ENCODE measurements around the gene ICA1L. TPM values are rescaled to one million over a fixed set of nuclear protein-coding genes. Genes with fewer than 3 reads are reported as not detected.

The ICA1L gene
- total RNA-seq, 1 experiment from 2014 or later, result 6.4 TPM

GRCh38 chr2:202841090-202841867 lies 30.3 kb downstream of the ICA1L start:
- no peak for TF ChIP-seq SIN3A (IDR thresholded peaks at IDR 0.05; ENCODE audit: borderline replicate concordance, insufficient read depth, low read depth, low read length)
- TF ChIP-seq, protein P1, sequence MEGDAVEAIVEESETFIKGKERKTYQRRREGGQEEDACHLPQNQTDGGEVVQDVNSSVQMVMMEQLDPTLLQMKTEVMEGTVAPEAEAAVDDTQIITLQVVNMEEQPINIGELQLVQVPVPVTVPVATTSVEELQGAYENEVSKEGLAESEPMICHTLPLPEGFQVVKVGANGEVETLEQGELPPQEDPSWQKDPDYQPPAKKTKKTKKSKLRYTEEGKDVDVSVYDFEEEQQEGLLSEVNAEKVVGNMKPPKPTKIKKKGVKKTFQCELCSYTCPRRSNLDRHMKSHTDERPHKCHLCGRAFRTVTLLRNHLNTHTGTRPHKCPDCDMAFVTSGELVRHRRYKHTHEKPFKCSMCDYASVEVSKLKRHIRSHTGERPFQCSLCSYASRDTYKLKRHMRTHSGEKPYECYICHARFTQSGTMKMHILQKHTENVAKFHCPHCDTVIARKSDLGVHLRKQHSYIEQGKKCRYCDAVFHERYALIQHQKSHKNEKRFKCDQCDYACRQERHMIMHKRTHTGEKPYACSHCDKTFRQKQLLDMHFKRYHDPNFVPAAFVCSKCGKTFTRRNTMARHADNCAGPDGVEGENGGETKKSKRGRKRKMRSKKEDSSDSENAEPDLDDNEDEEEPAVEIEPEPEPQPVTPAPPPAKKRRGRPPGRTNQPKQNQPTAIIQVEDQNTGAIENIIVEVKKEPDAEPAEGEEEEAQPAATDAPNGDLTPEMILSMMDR (IDR thresholded peaks at IDR 0.05), result no peak
- no peak for TF ChIP-seq POLR2AphosphoS5 (IDR thresholded peaks at IDR 0.05; ENCODE audit: low read depth, low read length)

DNA sequence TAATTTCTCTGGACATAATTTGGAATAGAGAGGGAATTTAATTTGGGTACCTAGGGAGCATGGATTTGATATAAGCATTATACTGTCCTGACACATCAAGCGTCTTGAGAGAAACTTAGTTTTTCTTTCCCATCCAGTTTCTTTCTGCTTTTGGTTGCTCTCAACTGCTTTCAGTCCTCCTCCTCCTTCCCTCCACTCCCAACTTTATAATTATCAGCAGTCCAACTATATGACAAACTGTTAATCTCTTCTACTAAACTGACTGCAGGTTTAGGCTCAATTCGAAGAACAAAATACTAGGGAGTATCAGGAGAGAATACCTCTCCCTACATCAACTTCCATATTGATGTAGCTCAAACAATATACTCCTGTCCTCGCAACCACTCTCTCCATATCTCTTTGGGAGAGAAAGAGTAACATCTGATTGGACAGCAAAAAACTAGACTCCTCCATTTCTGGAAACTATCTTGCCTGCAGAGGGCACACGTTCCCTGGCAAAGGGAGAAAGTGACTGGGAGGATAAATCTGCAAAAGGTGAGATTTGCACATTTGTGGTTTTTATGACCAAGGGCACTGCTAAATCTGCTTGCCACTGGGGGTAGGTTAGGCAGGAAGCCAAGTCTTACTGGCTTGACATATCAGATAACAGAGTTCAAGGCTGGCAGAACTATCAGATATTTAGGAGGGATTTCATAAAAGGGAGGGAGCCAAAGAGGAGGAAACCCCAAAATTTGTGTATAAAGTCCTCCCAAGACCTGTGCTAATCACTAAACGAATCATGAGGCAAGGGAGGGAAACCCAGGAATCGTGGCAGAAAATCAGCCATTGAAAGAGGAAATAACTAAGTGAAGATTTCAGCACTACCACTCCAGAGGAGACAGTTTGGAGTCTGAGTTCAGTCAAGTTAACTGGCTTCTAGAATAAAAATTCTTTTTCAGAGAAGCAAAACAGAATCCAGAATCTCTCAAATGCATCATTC lies 40.0 kb downstream of the ICA1L start:
- H3K4me1 ChIP-seq (ENCODE audit: control insufficient read depth, insufficient read depth, low read length), result no peaks in the 10 kb centered on the region; the same call in 1 of the 2 replicates
- in situ Hi-C loops (cut with HindIII; ENCODE audit: low pct_unique_long_range_greater_than_20kb, low sequenced_read_pairs), result no loop called here
- DNase-seq (ENCODE audit: low read depth, low spot score) (peak; percentile 43), ATAC-seq (peak; percentile 93)
- H3K36me3 ChIP-seq (ENCODE audit: control insufficient read depth, insufficient read depth, low read length), result no peaks in the 10 kb centered on the region
- H3K27me3 ChIP-seq (ENCODE audit: control insufficient read depth, insufficient read depth, low read length), result no peaks in the 10 kb centered on the region
- POLR2A ChIA-PET, result interaction anchor here (0.5 kb wide), 1 partner anchor 280 kb away, joined by 3 read pairs; no protein-coding TSS in a partner anchor
- no TSS peak for BruUV-seq (replicated peaks)
- CTCF ChIA-PET, result interaction anchor here (1.1 kb wide), 1 partner anchor 257 kb away, joined by 10 read pairs; no protein-coding TSS in a partner anchor
- no peak overlapping the region for H3K27ac ChIP-seq (ENCODE audit: low read length)
- H3K4me3 ChIP-seq (ENCODE audit: low read depth in 2 of 2, low read length in 2 of 2), result no peak overlapping the region
- H3K9me3 ChIP-seq (ENCODE audit: control insufficient read depth, insufficient read depth, low read depth, low read length), result no peaks in the 10 kb centered on the region
- TF ChIP-seq, protein P1 (IDR thresholded peaks at IDR 0.05), result peak; percentile 81
- no peak for TF ChIP-seq POLR2AphosphoS5 (IDR thresholded peaks at IDR 0.05; ENCODE audit: low read depth, low read length)
- intact Hi-C loops (cut with micrococcal nuclease; ENCODE audit: unreplicated experiment), result no loop called here

More at GRCh38 chr2:202841090-202841867, 30.3 kb downstream of the ICA1L start:
- intact Hi-C loops (cut with micrococcal nuclease; ENCODE audit: unreplicated experiment) (no loop called here), in situ Hi-C loops (cut with HindIII; ENCODE audit: low pct_unique_long_range_greater_than_20kb, low sequenced_read_pairs) (no loop called here)
- no peaks in the 10 kb centered on the region for H3K27me3 ChIP-seq (ENCODE audit: control insufficient read depth, insufficient read depth, low read length)
- no TSS peak for BruUV-seq (replicated peaks)
- no peaks in the 10 kb centered on the region for H3K4me1 ChIP-seq (ENCODE audit: control insufficient read depth, insufficient read depth, low read length)
- POLR2A ChIA-PET, result no interaction called here
- CTCF ChIA-PET, result no interaction called here
- H3K9me3 ChIP-seq (ENCODE audit: control insufficient read depth, insufficient read depth, low read depth, low read length), result no peaks in the 10 kb centered on the region; the same call in 1 of the 2 replicates
- no peaks in the 10 kb centered on the region for H3K36me3 ChIP-seq (ENCODE audit: control insufficient read depth, insufficient read depth, low read length)
- ATAC-seq, result no peak
- no peak overlapping the region for H3K27ac ChIP-seq (ENCODE audit: low read length)
- DNase-seq (ENCODE audit: low read depth, low spot score), result no peak
- H3K4me3 ChIP-seq (ENCODE audit: low read depth in 2 of 2, low read length in 2 of 2), result no peak overlapping the region

- Histone ChIP-seq H3K9me3 (ENCODE audit: control insufficient read depth, insufficient read depth, low read depth, low read length) (no peaks in the 10 kb centered on the region), H3K4me1 (ENCODE audit: control insufficient read depth, insufficient read depth, low read length) (no peaks in the 10 kb centered on the region), H3K27ac (ENCODE audit: low read length) (no peak overlapping the region), H3K27me3 (ENCODE audit: control insufficient read depth, insufficient read depth, low read length) (no peaks in the 10 kb centered on the region), H3K36me3 (ENCODE audit: control insufficient read depth, insufficient read depth, low read length) (no peaks in the 10 kb centered on the region), H3K4me3 (ENCODE audit: low read depth in 2 of 2, low read length in 2 of 2) (no peak overlapping the region)
- CTCF ChIA-PET, result no interaction called here
- POLR2A ChIA-PET, result no interaction called here
- TF ChIP-seq POLR2AphosphoS5 (IDR thresholded peaks at IDR 0.05; ENCODE audit: low read depth, low read length) (no peak), TCF7L2 (IDR thresholded peaks at IDR 0.05; ENCODE audit: low read depth, low read length) (no peak)
- in situ Hi-C loops (cut with HindIII; ENCODE audit: low pct_unique_long_range_greater_than_20kb, low sequenced_read_pairs), result no loop called here
- ATAC-seq (no peak), DNase-seq (ENCODE audit: low read depth, low spot score) (no peak)
- intact Hi-C loops (cut with micrococcal nuclease; ENCODE audit: unreplicated experiment), result no loop called here
- BruUV-seq (replicated peaks), result no TSS peak
Observed at GRCh38 chr2:202824901-202825300, 46.7 kb downstream of the ICA1L start.

All from Panc1 (cell line).